PC-3 (cell line): ENCODE data around the gene TNKS1BP1.

Experiments
- CTCF ChIP-seq: fragments of 300-600 bp; sonication (generic); conservative IDR thresholded peaks from 2 replicates; pipeline ENCODE4 v1.5.1; 2017; ENCODE audit warnings: antibody characterized with exemption, low read depth, mild to moderate bottlenecking, low read length
- EZH2 ChIP-seq: fragments of 300-600 bp; sonication (generic); IDR thresholded peaks from one replicate; pipeline ENCODE4 v1.6.1; 2017; ENCODE audit warnings: antibody characterized with exemption, mild to moderate bottlenecking, low read length; ENCODE audit not compliant: unreplicated experiment
- EZH2phosphoT487 ChIP-seq: fragments of 300-600 bp; sonication (generic); IDR thresholded peaks from 2 replicates; pipeline ENCODE4 v1.6.1; 2018; ENCODE audit warnings: mild to moderate bottlenecking, antibody characterized with exemption, low read length, borderline replicate concordance

GRCh38 chr11:57302489-57302888, 22.3 kb downstream of the TNKS1BP1 start:
- TF ChIP-seq CTCF = no peak
- no peak for TF ChIP-seq EZH2phosphoT487
- TF ChIP-seq EZH2 = no peak
